Astrocyte (in vitro differentiated cells and primary cell): ENCODE measurements around the gene DOK7. TPM values are rescaled to one million over a fixed set of nuclear protein-coding genes. Genes with fewer than 3 reads are reported as not detected.

Source experiments
- DNase-seq: peaks from one replicate; pipeline ENCODE4 v3.0.0-alpha.2; 2010; ENCODE audit warnings: low read depth
- FAIRE-seq: peaks from 2 replicates; lab custom pipeline; 2011; peaks lifted over from hg19 to GRCh38; lab: Jason Lieb, UNC
- H2AFZ ChIP-seq: 2 replicates; pipeline ENCODE4 v1.6.0; 2012; ENCODE audit warnings: low read depth, low read length, inconsistent platforms
- H3K27ac ChIP-seq: 2 replicates; pipeline ENCODE4 v1.5.1; 2011; ENCODE audit warnings: low read depth, low read length, inconsistent platforms
- H3K27me3 ChIP-seq: 2 replicates; pipeline ENCODE4 v1.6.0; 2011; ENCODE audit warnings: low read length, inconsistent platforms; ENCODE audit not compliant: insufficient read depth
- H3K36me3 ChIP-seq: 2 replicates; pipeline ENCODE4 v1.5.1; 2011; ENCODE audit warnings: low read length, inconsistent platforms; ENCODE audit not compliant: insufficient read depth
- H3K4me1 ChIP-seq: 2 replicates; pipeline ENCODE4 v1.5.1; 2011; ENCODE audit warnings: low read length, inconsistent platforms; ENCODE audit not compliant: insufficient read depth
- H3K4me2 ChIP-seq: 2 replicates; pipeline ENCODE4 v1.6.0; 2012; ENCODE audit warnings: low read length, inconsistent platforms
- H3K4me3 ChIP-seq: 2 replicates; pipeline ENCODE4 v1.5.1; 2011; ENCODE audit warnings: low read depth, mild to moderate bottlenecking, low read length, inconsistent platforms; ENCODE audit not compliant: insufficient read depth
- H3K79me2 ChIP-seq: 2 replicates; pipeline ENCODE4 v1.6.0; 2012; ENCODE audit warnings: mild to moderate bottlenecking, low read length, inconsistent platforms; ENCODE audit not compliant: insufficient read depth
- H3K9ac ChIP-seq: 2 replicates; pipeline ENCODE4 v1.6.0; 2012; ENCODE audit warnings: mild to moderate bottlenecking, low read length, inconsistent platforms
- H3K9me3 ChIP-seq: 2 replicates; pipeline ENCODE4 v1.5.1; 2012; ENCODE audit warnings: low read depth, mild to moderate bottlenecking, low read length, inconsistent platforms; ENCODE audit not compliant: insufficient read depth
- H4K20me1 ChIP-seq: 2 replicates; pipeline ENCODE4 v1.6.0; 2012; ENCODE audit warnings: low read length, inconsistent platforms; ENCODE audit not compliant: insufficient read depth
- H3K27ac Mint-ChIP-seq: one replicate; pipeline ENCODE4 v1.8.0; 2021; ENCODE audit warnings: mild to moderate bottlenecking, mixed read lengths; ENCODE audit not compliant: unreplicated experiment
- H3K27me3 Mint-ChIP-seq: one replicate; pipeline ENCODE4 v1.8.0; 2021; ENCODE audit warnings: low read depth, mixed read lengths; ENCODE audit not compliant: unreplicated experiment
- H3K36me3 Mint-ChIP-seq: one replicate; pipeline ENCODE4 v1.8.0; 2021; ENCODE audit warnings: low read depth, mixed read lengths; ENCODE audit not compliant: unreplicated experiment
- H3K4me1 Mint-ChIP-seq: one replicate; pipeline ENCODE4 v1.8.0; 2021; ENCODE audit warnings: low read depth, mixed read lengths; ENCODE audit not compliant: unreplicated experiment
- H3K4me3 Mint-ChIP-seq: one replicate; pipeline ENCODE4 v1.8.0; 2021; ENCODE audit warnings: mild to moderate bottlenecking, moderate library complexity, mixed read lengths; ENCODE audit not compliant: unreplicated experiment
- H3K9me3 Mint-ChIP-seq: one replicate; pipeline ENCODE4 v1.8.0; 2021; ENCODE audit warnings: mild to moderate bottlenecking, mixed read lengths; ENCODE audit not compliant: unreplicated experiment
- EZH2 ChIP-seq: IDR thresholded peaks from 2 replicates; pipeline ENCODE4 v1.6.1; 2012; ENCODE audit warnings: mild to moderate bottlenecking, low read length, inconsistent platforms; ENCODE audit not compliant: insufficient read depth
- total RNA-seq: library from RNA; stranded (reverse); gene quantifications from 2 replicates; pipeline ENCODE4 v1.2.1, GENCODE V29; 2021
- TF ChIP-seq, protein P1 (sequence below): IDR thresholded peaks from 2 replicates; pipeline ENCODE4 v1.5.1; 2011; ENCODE audit warnings: low read depth, mild to moderate bottlenecking, inconsistent platforms, low read length, moderate library complexity; ENCODE audit not compliant: insufficient read depth

The DOK7 gene
- total RNA-seq, 1 donor from 2014 or later: not detected

DNA sequence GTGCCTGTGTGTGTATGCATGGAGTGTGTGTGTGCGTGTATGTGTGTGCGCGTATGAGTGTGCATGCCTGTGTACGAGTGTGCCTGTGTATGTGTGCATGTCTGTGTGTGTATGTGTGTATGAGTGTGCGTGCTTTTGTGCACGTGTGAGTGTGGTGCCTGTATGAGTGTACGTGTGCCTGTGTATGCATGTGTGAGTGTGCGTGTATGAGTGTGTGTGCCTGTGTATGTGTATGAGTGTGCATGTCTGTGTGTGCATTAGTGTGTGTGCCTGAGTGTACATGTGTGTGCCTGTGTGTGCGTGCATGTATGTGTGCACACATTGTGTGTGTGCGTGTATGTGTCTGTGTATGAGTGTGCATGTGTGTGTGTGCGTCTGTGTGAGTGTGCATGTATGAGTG is 5.7 kb downstream of the DOK7 start:
- Histone ChIP-seq H2AFZ (no peak overlapping the region), H3K9ac (no peak overlapping the region), H3K27me3 (peaks cover 11% of the 10 kb centered on the region), H3K79me2 (no peaks in the 10 kb centered on the region), H3K4me3 (no peak overlapping the region), H3K36me3 (no peaks in the 10 kb centered on the region), H3K4me2 (no peak overlapping the region), H3K27ac (no peak overlapping the region), H4K20me1 (no peaks in the 10 kb centered on the region), H3K4me1 (no peaks in the 10 kb centered on the region), H3K9me3 (peaks cover 7% of the 10 kb centered on the region)
- DNase-seq: no peak
- H3K4me1 Mint-ChIP-seq: no peaks in the 10 kb centered on the region
- TF ChIP-seq, protein P1, sequence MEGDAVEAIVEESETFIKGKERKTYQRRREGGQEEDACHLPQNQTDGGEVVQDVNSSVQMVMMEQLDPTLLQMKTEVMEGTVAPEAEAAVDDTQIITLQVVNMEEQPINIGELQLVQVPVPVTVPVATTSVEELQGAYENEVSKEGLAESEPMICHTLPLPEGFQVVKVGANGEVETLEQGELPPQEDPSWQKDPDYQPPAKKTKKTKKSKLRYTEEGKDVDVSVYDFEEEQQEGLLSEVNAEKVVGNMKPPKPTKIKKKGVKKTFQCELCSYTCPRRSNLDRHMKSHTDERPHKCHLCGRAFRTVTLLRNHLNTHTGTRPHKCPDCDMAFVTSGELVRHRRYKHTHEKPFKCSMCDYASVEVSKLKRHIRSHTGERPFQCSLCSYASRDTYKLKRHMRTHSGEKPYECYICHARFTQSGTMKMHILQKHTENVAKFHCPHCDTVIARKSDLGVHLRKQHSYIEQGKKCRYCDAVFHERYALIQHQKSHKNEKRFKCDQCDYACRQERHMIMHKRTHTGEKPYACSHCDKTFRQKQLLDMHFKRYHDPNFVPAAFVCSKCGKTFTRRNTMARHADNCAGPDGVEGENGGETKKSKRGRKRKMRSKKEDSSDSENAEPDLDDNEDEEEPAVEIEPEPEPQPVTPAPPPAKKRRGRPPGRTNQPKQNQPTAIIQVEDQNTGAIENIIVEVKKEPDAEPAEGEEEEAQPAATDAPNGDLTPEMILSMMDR: no peak
- no peak for TF ChIP-seq EZH2
- no peak overlapping the region for H3K4me3 Mint-ChIP-seq
- no peak overlapping the region for H3K27ac Mint-ChIP-seq
- H3K9me3 Mint-ChIP-seq: no peaks in the 10 kb centered on the region
- H3K27me3 Mint-ChIP-seq: peaks cover 25% of the 10 kb centered on the region
- FAIRE-seq: no peak
- H3K36me3 Mint-ChIP-seq: no peaks in the 10 kb centered on the region

DNA sequence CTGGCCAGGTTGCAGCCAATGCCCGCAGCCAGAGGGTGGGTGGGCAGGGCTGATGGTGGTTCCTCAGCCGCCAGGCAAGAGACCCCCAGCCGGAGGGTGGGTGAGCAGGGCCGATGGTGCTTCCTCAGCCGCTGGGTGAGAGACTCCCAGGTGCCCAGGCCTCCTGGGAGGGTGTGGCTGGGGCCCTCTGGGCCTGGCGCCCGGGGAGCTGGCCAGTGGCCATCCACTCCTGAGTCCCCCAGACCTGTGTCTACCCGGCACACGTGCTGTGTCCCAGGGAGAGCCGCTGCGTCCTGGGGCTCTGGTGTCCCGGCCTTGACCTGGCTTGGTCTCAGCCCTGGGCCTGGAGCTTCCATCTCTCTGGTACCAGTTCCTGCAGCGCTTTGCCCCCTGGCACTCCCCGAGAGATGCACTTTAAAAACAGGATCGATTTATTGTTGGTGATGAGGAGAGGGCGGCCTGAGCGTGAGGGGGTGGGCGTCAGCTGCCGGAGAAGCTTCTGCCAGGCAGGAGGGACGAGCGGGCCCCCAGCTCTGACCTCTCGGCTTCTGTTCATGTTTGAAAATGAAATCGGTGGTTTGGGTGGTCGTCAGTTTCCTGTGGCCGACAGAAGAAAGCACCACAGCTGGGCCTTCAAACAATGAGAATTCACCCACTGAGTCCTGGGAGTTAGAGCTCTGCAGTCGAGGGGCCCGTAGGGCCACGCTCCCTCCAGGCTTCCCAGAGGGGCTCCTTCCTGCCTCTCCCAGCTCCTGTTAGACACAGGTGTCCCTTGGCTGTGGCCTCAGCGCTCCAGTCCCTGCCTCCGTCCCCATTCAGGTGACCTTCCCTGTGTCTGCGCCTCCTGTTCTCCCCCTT is 6.5 kb downstream of the DOK7 start:
- DNase-seq (no peak), FAIRE-seq (no peak)
- H3K36me3 ChIP-seq: no peaks in the 10 kb centered on the region
- H3K79me2 ChIP-seq: no peaks in the 10 kb centered on the region
- Mint-ChIP-seq H3K4me3 (no peak overlapping the region), H3K27me3 (peaks cover 24% of the 10 kb centered on the region), H3K9me3 (no peaks in the 10 kb centered on the region), H3K4me1 (no peaks in the 10 kb centered on the region), H3K27ac (no peak overlapping the region), H3K36me3 (no peaks in the 10 kb centered on the region)
- no peak for TF ChIP-seq EZH2
- TF ChIP-seq, protein P1: no peak
- H3K4me3 ChIP-seq: no peak overlapping the region
- H3K4me1 ChIP-seq: no peaks in the 10 kb centered on the region
- H3K9me3 ChIP-seq: peaks cover 7% of the 10 kb centered on the region
- H3K4me2 ChIP-seq: no peak overlapping the region
- no peak overlapping the region for H3K9ac ChIP-seq
- no peak overlapping the region for H2AFZ ChIP-seq
- H3K27me3 ChIP-seq: peaks cover 11% of the 10 kb centered on the region
- H3K27ac ChIP-seq: no peak overlapping the region
- H4K20me1 ChIP-seq: no peaks in the 10 kb centered on the region
